Stimulated activated CD8-positive, alpha-beta memory T cell treated with anti-CD3 and anti-CD28 coated beads, Interleukin-15, amount 100 ng/mL, for 1 hour (primary cell): ENCODE data around the gene NRM.

Source experiments
- DNase-seq: peaks from one replicate; pipeline ENCODE4 v3.0.0-alpha.2; 2020; ENCODE audit warnings: low read depth

NRM gene

GRCh38 chr6:30688569-30688968 lies 2.2 kb downstream of the NRM start:
- DNase-seq, result no peak

- no peak for DNase-seq
Observed at GRCh38 chr6:30687659-30688431, 2.9 kb downstream of the NRM start.

DNA sequence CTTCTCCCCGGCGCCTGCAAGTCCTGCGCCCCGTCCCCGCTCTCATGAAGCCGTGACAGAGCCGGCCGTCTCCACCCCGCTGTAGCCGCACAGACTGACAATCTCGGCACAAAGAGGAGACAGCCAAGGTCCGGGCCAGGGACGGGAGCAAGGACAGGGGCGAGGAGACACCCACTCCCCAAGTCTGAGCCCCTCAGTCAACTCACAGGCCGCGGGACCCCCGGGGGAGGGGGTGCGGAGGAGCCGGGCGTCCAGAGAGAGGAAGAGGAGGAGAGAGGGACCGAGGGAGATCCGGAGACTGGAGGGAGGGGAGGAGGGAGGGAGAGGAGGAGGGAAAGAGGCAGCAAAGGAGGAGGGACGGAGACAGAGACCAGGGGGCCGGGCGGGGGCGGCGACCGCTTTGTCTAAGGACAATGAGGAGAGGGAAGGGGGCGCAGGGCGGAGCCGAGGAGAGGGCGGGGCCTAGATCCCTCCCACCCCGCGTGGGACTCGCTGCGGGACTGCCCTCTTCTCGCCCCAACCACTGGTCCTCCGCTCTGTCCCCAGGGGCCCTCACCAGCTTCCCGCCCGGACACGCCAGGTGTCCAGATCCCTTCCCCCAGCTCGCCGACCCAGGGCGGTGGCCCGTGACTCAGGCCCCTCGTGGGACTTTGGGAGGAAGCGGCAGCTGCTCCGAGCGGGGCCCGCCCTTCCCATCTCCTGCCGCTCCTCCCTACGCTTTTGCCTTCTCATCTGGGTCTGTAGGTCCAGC lies 3.7 kb downstream of the NRM start:
- DNase-seq, result peak; percentile 52

GRCh38 chr6:30686009-30686907 lies 4.5 kb downstream of the NRM start, which contains the start of gene PPP1R18:
Gene PPP1R18 (minus strand): TSS chr6:30686645. CDS start chr6:30686018, 627 bp downstream.
- DNase-seq, result peak; percentile 80

DNA sequence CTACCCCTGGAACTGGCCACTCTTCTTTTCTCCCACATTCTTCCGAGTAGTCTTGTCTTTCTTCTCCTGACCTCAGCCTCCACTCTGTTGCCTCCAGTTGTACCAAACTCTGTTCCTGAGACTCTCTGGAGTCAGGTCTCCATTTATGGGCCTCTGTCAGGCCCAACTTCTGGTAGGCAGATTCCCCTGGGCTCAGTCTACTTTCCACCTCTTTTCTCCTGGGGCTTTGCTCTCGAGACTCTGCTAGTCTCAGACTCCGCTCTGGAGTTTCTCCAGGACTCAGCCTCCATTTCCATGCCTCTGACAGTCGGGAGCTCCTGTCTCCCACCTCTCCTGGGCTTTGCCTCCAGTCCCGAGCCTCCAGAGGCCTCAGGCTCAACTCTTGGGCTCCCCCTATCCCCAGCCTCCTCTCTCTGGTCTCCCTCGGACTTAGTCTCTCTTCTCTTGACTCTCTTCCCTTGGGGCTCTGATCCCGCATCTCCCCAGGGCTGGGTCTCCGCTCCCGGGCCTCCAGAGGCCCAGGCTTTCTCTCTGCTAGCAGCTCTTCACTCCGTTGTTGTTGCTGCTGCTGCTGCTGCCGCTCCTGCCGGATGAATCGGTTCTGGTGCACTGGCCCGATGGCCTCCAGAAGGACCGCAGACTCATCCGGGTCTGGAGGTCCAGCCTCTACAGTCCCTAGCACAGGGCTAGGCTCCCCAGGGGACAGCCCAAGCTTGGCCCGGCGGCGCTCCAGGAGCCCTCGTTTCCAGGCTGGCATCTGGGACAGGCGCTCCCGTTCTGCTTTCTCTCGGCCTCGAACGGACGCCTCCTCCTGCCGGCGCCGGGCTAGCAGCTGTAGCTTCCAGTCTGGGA lies 5.4 kb downstream of the NRM start:
- DNase-seq, result no peak

DNA sequence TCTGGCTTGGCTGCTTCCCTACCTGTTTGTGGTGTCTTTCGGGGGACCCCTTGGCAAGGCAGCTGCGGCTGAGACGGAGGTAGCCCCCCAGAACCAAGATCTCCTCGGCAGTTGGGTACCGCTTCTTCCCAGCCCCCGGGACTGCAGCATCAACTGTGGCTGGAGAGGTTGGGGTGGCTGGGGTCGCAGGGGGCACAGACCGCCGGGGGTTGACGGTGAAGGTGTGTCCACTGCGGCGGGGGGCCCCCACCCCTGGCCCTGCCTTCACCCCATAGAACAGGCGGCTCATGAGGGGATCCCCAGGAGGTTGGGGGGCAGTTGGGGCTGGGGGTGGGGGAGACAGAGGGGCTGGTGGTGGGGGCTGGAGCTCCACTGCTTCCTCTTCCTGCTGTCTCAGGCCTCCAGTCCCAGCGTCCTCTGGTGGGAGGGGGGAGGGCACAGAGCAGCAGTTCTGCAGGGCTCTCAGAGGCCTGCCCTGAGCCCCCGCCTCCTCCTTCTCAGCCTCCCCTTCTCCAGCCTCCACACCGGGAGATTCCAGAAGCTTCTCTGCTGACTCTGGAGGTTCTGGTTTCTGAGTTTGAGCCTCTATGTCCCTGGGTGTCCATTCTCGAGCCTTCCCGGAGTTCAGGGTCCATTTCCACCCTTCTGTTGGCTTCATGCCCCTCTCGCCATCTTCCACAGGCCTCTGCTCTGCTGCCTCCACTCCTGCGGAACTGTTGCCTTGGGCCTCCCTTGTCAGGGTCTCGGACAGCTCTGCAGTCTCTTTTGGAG lies 6.2 kb downstream of the NRM start:
- DNase-seq, result no peak

- no peak for DNase-seq
Observed at GRCh38 chr6:30683980-30684338, 6.8 kb downstream of the NRM start.

DNA sequence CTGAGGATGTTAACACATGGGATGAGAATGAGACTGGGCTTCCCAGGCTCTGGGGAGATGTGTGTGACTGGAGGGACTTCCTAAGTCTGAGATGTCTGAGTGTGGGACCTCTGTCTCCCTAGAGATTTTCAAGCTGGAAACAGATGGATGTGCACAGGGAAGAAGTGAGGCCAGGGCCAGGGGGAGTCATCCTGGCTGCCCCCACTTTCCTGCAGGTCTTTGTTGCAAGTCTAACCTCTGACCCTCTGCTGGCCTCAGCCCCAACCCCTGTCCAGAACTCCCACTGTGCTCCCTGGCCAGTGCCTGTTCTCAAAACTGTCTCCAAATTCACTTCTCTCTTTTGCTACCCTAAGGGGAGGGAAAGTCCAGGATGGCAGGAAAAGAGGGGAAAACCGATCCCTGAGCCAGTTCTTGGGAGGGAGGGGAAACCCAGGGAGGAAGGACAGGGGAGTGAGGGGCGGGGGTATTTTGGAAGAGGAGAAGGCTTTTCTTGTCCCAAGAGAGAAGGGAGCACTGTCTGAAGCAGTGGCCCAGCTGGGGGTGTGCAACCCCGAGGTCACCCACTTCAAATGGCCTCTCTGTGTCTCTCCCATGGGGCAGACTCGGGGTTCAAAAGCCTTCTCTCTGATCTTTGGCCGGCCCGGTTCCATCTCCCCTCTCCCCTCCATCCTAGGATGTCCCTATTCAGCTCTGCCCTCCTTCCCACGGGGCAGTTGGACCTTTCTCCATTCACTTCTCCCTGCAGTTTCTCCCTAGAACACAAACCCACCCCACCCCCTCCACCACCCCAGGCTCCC lies 7.4 kb downstream of the NRM start:
- DNase-seq, result no peak

DNA sequence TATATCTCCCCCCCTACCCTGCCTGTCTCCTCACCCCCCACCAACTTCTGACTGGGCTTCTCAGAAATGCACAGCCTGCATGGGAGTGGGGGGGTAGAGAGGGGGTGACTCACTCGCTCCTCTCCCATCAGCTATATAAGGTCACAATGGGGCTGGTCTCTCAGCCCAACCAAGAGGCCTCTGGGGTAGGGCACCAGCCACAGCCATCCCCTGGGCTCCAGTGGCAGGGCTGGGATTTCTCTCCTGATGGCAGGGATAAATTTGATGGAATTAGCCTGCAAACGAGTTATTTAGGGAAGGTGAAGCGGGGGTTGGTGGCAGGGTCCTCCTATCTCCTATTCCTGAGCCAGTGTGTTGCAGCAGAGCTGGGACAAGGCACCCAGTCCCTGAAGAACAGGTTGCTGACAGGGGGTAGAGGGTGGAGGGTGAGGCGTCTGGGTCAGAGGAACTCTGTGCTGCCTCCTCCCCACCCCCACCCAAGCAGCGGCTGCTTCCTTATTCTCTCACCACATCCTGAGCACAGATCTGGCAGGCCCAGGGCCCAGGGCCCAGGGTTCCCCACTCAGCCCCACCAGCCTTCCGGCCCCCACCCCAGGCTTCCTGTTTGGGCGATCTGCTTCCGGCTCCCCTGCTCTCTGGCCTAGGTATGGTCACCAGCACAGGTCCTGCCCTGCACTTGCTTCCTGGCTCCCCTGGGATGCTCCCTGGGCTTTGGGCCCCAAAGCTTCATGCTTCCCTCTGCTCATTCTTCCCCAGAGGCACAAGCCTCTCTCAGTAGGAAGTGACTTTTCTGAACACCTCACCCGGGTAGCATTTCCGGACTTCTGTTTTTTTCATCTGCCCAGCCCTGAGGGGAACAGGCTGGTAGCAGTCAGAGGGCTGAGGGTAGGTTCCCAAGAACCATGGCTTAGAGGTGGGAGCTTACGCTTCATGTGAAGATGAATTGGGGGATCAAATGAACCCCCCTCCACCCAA lies 8.4 kb downstream of the NRM start:
- peak; percentile 72 for DNase-seq

GRCh38 chr6:30681766-30682142 lies 9.0 kb downstream of the NRM start:
- DNase-seq, result no peak

DNA sequence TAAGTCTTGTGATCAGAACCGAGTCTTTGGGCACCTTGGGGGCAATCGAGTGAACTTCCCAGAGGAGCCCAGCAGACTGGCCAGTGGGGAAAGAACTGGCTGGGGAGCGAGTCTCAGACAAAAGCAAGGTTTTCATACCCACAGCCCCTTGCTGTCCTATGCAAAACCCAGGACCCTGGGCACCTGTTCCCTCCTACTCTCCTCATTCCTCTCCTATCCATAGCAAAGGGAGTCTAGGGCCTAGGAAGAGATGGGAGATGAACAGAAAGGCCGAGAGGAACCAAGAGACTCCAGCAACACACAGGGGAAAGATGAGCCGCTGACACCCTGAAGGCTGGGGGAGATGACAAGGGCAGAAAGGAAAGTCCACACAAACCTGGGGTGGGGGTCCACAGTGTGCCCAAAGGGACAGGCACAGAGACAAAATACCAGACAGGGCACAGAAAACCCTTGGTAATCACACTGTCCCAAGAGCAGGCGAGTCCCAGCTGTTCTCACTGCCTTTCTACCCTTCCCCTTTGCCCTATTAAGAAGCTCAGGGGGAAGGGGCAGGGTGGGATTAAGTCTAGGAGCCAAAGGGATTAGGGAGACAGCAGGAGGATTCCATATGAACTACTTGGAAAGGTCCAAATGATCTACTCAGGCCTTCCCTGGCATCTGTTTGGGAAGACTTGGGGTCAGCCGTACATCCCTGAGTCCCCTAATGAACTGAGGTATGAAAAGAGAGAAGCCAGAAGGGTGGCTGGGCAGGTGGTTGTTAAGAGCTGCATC lies 10.8 kb downstream of the NRM start:
- no peak for DNase-seq

- peak; percentile 85 for DNase-seq
Observed at GRCh38 chr6:30678964-30679726, 11.6 kb downstream of the NRM start.

DNA sequence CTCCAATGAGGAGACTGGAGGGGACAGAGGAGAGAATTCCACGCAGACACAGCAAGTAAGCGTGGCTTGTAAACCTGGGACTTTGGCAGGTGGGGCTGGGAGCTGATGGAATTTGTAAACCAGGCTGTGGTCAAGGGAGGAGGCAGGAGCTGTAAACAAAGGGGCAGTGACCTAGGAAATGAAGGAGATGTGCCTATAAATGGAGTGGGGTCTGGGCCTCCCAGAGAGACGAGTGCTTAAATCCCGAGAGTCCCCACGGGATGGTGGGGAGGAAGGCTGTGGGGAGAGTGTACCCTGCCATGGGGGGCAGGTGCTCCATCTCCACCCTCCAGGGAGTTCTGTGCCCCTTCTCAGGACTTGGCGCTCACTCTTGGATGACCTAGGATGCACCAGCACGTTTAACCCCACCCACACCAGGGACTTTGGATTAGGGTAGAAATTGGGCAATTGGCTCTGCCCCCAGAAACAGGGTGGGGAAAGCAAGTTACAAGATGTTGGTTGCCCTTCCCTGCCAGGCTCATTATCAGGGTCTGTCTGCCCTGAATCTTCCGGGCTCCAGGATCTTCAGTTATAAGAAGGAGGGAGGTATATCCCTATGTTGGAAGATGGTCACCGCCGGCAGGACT lies 14.0 kb downstream of the NRM start:
- no peak for DNase-seq

DNA sequence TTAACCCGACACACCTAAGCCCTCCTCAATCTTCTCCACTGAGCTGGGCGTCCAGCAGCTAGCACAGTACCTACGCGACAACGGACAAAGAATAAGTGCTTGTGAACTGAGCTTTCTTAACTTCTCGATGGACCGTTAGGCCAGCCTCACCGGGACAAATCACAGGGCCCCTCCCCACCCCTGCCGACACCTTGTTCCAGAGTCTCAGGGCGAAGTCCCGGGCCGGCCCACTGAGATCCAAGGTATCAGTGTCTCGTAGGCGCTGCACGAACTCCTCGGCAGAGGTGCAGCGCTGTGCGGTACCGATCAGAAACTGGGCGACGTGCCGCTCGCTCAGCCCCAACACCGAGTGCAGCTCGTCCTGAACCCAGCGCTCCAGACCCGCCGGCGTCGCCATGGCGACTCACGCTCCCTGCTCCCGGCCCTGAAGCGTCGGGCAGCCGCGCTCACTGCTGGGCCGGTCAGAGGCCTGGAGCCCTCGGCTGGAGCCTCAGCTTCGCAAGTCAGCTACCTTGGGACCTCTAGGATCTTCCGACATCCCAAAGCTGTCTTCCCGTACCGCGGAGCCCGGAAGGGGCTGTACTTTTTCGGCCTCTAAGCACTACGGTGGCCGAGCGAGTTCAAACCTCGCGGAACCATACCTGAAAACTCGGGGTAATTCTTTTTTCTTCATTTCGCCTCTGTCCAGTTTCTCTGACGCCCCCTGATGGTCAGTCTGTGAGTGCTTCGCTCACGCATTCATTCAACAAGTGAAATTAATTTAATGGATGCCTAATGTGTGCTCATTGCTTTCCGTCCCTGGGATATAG lies 18.1 kb downstream of the NRM start, which contains the start of gene DHX16:
Gene DHX16, minus strand, starts transcription at position 562 of the 809 bp plus-strand sequence. Its CDS starts 165 bp downstream, at position 397.
- DNase-seq, result peak; percentile 81

- DNase-seq, result no peak
Observed at GRCh38 chr6:30670760-30671527, 19.8 kb downstream of the NRM start.
